Activated naive CD4-positive, alpha-beta T cell (primary cell): ENCODE data around the gene NEURL1.
"Not testable (repeated sequence)": the region's sequence is repeated elsewhere in the genome, so short reads cannot be mapped to it uniquely, and the experiment has no call there.

ENCODE experiments used
- DNase-seq, 4 experiments: peaks; one replicate each; lab custom pipeline; 2025; lab: John Stamatoyannopoulos, UW

The NEURL1 gene

GRCh38 chr10:103622935-103623574, 129.6 kb downstream of the NEURL1 start:
- DNase-seq = no peak

- no peak for DNase-seq
Measured at GRCh38 chr10:103626178-103626577, 132.7 kb downstream of the NEURL1 start.

- DNase-seq = no peak
Measured at GRCh38 chr10:103627111-103627892, 133.8 kb downstream of the NEURL1 start.

GRCh38 chr10:103627893-103628292, 134.4 kb downstream of the NEURL1 start:
- no peak for DNase-seq

- DNase-seq = no peak
Measured at GRCh38 chr10:103629581-103629980, 136.1 kb downstream of the NEURL1 start.

GRCh38 chr10:103630156-103630555, 136.7 kb downstream of the NEURL1 start:
- no peak for DNase-seq

- no peak for DNase-seq
Measured at GRCh38 chr10:103632247-103632642, 138.7 kb downstream of the NEURL1 start.

- not testable (repeated sequence) for DNase-seq
Measured at GRCh38 chr10:103632871-103633270, 139.4 kb downstream of the NEURL1 start.

- no peak for DNase-seq
Measured at GRCh38 chr10:103633846-103634245, 140.3 kb downstream of the NEURL1 start.

- no peak for DNase-seq
Measured at GRCh38 chr10:103635580-103635979, 142.1 kb downstream of the NEURL1 start.

GRCh38 chr10:103636492-103636891, 143.0 kb downstream of the NEURL1 start:
- DNase-seq = no peak

GRCh38 chr10:103637011-103637410, 143.5 kb downstream of the NEURL1 start:
- DNase-seq = no peak

- DNase-seq = no peak
Measured at GRCh38 chr10:103637927-103638557, 144.5 kb downstream of the NEURL1 start.

GRCh38 chr10:103638948-103639347, 145.4 kb downstream of the NEURL1 start:
- DNase-seq = no peak

- DNase-seq = no peak
Measured at GRCh38 chr10:103640436-103641181, 147.1 kb downstream of the NEURL1 start.

GRCh38 chr10:103641326-103641725, 147.8 kb downstream of the NEURL1 start:
- no peak for DNase-seq
